ENCODE results near the gene STAM2.
"Not testable (repeated sequence)": the region's sequence is repeated elsewhere in the genome, so short reads cannot be mapped to it uniquely, and the experiment has no call there.

STAM2 gene

GRCh38 chr2:152106464-152106863 lies 69.1 kb downstream of the STAM2 start:
- DNase-seq (ENCODE audit: low spot score) = no peak

GRCh38 chr2:152103271-152103670 lies 72.3 kb downstream of the STAM2 start:
- no peak for DNase-seq (ENCODE audit: low spot score)

DNA sequence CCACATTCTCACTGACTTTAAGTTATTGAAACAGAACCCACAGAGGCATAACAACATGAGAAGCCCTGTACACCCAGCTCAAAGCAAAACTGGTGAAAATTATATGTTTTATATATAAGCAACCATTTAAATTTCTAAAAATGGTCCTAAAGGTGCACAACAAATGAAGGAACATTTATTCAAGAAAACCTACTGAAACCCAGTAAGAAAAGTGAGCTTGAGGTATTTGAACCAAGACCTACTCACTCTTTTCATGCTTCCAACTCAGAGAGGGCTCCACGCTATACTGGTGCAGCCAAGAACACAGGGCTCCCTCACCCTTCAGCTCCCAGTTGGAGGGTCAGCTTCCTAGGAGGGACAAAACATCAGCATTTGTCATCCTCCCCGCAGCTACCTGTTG lies 74.6 kb downstream of the STAM2 start:
- no peak for DNase-seq (ENCODE audit: low spot score)

DNA sequence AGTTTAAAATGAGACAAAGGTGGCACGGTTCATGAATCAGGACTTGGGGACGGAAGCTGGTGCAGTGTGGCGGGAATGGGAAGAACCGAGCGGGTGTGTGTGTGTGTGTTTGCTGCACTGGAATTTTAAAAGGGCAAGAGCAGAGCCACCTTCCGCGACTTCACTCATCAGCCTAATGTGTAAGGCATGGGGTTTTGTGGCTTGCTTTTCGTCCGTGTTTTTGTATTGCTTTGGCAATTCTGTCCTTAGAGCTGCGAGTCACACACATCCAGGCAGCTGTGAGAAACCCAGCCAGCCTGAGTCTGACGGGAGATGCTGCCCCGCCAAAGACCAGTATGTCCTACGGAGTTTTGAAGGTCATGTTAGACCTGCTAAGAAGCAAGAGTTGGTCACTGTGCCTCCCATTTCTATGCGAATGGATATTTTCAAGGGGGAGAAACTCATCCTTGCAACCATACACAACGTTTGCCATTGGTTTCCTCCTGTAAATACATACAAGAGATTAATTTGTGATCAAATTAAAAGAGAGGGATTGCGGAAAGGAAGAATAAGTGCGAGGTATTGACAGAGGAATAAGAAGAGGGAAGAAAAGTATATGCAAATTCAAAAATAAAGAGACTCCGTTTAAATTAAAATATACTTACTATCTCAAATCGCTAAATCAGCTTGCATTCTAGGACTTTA lies 76.1 kb downstream of the STAM2 start:
- peak; percentile 19 for DNase-seq (ENCODE audit: low spot score)

- peak; percentile 42 for DNase-seq (ENCODE audit: low spot score)
Observed at GRCh38 chr2:152098496-152099366, 76.8 kb downstream of the STAM2 start, which contains the start of gene CACNB4. Gene CACNB4, minus strand, starts transcription at chr2:152099044.

DNA sequence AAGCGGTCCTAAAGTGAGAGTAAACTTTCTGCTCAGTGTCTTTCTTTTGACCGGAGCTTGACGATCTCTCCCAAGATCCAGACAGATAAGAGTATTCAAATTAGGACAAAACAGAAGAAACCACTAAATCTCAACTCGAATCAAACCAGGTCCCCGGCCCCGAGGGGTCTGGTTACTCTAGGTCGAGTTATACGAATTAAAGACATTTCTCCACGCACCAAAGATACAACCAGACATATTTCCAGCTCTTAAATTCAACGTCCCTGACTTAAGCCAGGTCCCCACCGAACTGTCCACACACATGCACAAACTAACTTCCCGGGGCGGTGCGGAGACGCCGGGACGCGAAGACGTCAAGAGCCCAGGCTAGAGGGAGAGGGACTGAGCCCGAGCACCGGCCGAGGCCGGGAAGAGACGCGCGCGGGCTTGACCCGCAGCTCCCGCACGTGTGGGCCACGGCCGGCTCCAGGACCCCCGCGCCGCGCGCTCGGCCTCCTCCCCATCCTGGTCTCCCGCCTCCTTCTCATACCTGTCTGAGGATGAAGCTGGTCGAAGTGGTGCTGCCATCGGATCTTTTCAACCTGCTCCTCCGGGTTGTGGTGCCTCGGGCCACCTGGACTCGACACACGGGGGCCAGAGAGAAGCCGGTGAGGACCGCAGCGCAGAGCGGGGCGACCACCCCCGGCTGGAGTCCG lies 77.6 kb downstream of the STAM2 start:
- peak; percentile 32 for DNase-seq (ENCODE audit: low spot score)

- peak; percentile 55 for DNase-seq (ENCODE audit: low spot score)
Observed at GRCh38 chr2:152097290-152097800, 78.2 kb downstream of the STAM2 start.

DNA sequence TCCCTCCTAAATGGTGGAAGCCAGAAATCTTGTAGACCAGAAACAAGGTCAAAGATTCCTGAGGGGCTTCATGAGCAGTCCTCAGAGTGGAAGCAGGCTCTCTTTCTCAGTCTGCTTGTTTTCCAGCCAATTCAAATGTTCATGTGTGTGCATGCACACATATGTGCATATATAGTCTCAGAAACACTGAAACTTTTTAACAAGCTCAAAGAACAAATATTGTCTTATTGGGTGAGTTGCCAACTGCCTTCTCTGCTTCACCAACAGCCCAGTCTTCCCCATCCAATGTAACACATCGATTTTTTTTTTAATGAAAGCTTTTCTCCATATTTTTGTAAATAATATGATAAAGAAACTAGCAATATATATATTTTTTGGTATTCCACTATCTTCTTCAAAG lies 80.4 kb downstream of the STAM2 start:
- no peak for DNase-seq (ENCODE audit: low spot score)

DNA sequence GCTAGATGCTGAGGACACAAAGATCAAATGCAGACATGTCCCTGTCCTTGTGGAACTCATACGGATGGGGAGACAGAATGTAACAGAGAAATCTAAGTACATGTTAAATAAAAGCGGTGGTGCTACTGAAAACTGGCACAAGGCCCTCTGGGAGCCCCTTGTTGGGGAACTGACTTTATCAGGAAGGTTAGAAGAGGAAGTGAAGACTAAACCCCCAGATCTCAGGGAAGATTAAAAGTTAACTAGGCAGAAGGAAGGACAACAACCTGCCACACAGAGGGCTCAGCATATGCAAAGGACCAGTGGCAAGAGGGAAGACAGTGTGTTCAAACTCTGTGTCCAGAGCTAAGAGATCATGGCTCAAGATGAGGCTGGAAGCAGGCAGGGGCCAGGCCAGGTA lies 81.5 kb downstream of the STAM2 start:
- DNase-seq (ENCODE audit: low spot score) = no peak

- no peak for DNase-seq (ENCODE audit: low spot score)
Observed at GRCh38 chr2:152093464-152093863, 82.1 kb downstream of the STAM2 start.

DNA sequence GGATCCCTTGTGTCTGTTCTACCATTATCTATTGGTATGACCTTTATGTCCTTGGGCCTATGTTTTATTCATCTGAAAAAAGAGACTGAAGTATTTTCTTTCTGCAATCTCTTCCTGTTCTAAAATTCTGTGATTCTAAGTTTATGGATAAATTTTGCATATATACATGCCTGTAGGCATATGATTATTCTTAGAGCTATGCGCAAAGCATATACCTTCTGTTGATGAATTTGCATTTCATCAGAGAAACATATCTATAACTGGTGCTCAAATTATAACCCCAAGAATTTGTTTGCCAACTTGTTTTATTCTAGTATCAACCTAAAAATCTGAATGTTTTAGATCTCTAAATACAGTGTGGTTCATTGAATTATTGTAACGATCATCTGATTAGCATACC lies 83.5 kb downstream of the STAM2 start:
- no peak for DNase-seq (ENCODE audit: low spot score)

DNA sequence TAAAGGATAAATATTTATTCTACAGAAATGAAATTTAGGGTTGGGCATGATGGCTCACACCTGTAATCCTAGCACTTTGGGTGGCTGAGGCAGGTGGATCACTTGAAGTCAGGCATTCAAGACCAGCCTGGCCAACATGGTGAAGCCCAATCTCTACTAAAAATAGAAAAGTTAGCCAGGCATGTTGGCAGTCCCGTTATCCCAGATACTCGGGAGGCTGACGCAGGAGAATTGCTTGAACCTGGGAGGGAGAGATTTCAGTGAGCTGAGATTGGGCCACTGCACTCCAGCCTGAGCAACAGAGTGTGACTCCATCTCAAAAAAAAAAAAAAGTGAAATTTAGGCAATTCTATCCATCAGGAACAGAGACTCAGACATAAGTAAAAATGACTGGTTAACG lies 84.8 kb downstream of the STAM2 start:
- DNase-seq (ENCODE audit: low spot score) = not testable (repeated sequence)

GRCh38 chr2:152089238-152089637 lies 86.3 kb downstream of the STAM2 start:
- no peak for DNase-seq (ENCODE audit: low spot score)

DNA sequence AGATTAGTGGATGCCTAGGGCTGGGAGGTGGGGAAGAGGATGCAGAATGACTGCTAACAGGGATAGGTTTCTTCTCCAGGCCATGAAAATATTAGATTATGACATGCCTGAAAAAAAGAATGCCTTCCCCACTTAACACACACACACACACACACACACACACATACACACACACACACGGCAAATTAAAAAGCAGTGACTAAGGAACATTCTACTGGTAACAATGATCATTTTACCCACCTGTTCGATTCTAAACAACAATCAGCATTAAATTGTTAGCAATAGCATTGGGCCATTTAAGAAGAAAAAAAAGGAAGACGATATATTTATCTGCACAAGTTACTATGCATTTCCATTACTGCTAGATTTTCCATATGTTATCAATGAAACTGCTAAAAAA lies 87.6 kb downstream of the STAM2 start:
- DNase-seq (ENCODE audit: low spot score) = no peak

DNA sequence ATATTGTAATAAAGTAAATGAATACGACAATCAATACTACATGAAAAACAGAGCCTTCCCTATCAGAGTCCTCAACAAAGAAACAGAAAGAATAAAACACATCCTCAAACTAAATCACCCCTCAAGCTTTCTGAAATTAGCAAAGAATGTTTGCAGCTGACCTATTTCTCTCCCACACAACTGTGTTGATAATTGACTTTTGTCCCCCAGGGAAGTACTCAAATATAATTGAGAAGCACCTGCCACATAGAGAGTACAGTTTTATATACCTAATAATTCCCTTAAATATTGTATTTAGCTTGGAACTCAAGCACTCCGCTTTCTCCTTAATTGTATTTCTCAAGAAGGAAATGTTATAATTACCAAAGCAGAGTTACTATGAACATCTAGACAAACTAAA lies 89.3 kb downstream of the STAM2 start:
- DNase-seq (ENCODE audit: low spot score) = no peak

- no peak for DNase-seq (ENCODE audit: low spot score)
Observed at GRCh38 chr2:152084076-152084475, 91.5 kb downstream of the STAM2 start.

DNA sequence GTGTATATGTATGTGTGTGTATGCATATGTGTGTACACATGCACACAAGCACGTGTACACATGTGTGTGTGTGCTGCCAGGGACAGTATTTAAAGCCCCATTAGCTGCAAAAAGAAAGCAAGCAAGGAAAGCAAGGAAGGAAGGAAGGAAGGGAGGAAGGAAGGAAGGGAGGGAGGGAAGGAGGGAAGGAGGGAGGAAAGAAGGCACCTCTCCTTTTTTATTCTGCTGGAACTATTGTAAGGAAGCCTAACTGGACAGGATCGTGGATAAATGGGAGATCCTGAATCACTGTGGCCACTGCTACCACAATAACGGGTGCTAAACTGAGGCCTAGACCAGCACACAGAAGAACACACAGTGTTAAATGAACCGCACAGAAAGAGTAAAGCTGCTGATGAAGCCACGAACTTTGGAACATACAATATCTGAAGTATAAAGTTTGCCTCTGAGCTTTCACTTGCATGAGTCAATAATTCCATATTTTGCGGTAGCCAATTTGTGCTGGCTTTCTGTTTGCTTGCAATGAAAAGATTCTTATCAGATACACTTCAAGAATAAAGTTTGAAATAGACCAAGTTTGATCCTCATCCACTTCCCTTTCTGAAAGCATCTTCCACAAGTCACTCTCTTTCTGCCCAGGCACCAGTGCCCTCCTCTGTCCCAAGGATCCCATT lies 92.2 kb downstream of the STAM2 start:
- no peak for DNase-seq (ENCODE audit: low spot score)

DNA sequence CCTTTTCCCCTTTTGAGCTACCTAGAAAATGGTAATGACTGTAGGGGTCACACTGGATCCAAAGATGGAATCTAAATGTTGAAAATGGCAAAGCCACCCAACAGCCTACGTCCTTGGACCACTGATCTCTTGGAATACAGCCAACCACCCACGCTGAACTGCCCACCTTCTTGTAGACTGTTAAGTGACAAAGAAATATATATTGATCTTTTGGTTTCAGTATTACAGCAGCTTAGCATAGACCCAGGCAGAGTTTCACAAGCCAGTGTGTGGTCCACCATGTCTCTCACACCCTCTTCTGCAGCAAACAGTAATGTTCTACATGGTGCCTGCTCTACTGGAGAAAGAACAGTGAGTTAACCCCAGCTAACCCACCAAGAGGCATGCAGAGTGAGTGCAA lies 96.9 kb downstream of the STAM2 start:
- no peak for DNase-seq (ENCODE audit: low spot score)

DNA sequence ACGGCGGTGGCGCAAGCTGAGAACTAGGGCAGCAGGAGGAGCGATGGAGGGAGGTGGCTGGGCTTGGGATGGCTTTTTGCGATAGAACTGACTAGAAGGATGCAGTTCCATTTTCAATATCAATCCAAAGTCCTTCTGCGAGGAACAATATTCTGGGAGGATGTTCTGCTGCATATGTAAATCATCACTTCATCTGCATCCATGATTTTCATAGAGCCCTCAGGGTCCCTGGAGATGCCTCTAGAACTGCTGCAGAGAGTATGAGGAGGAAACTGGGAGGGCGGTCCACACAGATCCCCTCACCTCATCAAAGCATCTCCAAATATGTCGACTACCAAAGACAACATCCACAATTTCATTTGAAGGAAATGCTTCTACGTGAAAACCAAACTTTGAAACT lies 97.5 kb downstream of the STAM2 start:
- no peak for DNase-seq (ENCODE audit: low spot score)

DNA sequence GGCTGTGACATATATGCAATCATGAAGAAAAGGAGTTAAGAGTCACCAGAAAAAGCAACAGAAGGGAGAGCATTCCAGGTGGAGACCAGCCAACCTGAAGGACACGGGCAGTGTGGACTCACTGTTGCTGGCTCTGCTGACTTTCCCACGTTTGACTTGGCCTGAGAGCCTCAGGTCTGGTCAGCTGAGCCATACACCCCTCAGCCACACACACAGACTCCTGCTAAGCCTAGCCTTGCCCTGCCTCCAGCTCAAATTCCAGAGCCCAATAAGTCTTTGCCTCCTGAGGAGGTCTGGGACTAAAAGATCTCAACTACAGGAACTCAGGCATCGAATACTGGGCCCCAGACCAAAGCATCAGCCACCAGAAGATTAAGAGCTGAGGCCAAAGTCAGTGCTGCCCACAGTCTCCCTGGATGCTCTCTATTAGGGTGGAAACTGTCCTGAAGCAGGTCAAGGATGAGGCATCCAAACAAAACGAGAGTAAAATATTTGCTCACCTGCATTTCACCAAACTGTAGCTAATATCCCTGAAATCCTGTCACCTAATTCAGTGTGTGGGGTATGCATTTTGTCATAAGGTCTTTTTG lies 100.0 kb downstream of the STAM2 start:
- DNase-seq (ENCODE audit: low spot score) = no peak

DNA sequence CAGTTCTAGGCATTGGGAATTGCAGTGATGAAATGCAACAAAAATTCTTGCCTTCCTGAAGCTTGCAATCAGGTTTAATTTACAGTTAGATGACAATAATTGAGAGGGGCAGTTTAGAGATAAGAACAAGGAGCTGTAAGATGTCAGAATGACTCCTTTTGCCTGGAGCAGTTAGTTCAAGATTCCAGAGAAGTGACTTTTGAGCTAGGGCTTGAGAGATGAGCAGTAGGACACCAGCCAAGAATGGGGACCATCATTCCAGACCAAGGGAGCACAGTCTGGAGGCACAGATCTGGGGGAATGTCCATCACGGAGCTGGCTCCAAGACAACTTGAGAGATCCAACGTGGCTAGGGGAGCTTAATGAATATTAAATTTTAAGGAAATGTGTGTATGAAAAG lies 103.6 kb downstream of the STAM2 start:
- DNase-seq (ENCODE audit: low spot score) = no peak

DNA sequence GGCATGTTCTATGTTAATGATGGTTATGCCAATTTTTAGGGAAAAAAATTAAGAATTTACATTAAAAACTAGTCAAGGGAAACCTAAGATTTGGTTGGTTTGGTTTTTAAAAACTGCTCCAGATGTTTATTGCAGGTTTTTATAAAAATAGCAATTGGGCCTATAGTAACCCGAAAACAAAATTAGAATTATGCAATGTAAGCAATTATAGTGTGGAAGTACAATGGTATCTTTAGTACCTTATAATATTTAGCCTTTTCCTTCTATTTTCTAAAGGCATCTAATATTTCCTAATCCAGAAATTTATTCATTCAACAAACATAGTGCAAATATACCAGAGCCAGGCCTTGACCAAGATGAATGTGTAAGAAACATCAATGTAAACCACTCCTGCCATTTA lies 104.0 kb downstream of the STAM2 start:
- no peak for DNase-seq (ENCODE audit: low spot score)
